GM18507 (cell line): ENCODE data around the gene PTPRN.
A peak's percentile ranks its signal among the peaks of the same experiment; 100 is the strongest.

ENCODE experiments used
- DNase-seq: peaks from one replicate; pipeline ENCODE4 v3.0.0; 2011; ENCODE audit warnings: low read depth; ENCODE audit not compliant: insufficient read length; ENCODE audit errors: extremely low spot score
- FAIRE-seq: peaks from 2 replicates; lab custom pipeline; 2011; peaks lifted over from hg19 to GRCh38; lab: Jason Lieb, UNC

The PTPRN gene

DNA sequence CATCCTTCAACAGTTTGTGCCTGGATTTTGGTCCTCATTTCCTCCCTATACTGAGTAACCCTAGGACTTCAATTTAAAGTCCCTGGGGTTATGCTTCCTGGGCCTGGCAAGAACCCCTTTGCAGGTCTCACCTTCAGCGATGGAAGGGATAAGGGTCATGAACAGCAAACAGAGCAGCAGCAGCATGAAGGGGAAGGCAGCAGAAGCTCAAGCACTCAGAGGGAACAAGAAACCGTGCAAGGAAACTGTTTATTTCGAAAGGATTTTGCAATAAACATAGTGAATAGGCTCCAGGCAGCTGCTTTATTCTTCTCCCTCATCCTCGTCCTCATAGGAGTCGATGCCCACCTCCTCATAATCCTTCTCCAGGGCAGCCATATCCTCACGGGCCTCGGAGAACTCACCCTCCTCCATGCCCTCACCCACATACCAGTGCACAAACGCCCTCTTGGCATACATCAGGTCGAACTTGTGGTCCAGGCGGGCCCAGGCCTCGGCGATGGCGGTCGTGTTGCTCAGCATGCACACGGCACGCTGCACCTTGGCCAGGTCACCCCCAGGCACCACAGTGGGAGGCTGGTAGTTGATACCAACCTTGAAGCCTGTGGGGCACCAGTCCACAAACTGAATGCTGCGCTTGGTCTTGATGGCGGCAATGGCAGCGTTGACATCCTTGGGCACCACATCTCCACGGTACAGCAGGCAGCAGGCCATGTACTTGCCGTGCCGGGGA is 59.0 kb downstream of the PTPRN start:
- FAIRE-seq = no peak
- DNase-seq = no peak

DNA sequence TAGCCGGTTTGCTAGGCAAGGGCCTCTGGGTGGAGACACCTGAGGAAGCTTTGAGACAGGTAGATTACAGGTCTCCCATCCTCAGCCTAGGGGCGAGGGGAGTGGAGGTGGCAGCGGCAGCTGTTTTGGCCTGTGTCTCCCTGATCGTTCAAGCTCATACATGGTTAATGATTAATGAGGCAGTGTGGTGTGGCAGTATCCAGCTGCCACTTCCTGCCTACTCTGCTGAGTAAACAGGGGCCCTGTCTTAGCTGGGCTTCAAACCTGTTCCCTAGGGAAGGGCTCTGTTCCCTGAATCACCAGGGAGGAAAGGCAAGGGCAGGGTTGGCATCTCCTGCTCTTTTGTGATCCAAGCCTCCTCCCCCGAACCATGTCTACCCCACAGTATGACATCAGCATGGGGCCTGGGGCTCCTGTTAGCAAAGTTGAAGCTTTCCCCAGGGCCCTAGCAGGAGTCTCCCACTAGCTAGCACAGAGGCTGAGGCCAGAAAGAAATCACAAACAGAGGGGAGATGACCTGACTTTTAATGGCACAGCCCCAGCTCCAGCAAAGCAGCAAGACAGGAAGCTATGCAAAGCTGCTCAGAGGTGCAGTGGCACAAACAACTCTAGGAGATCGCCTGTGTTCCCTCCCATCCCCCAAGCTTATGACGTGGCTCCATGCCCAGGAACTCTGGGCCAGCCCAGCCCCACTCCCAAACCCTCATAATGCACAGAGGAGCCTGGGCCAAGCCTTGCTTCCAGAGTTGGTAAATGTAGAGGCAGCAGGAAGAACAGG is 59.8 kb downstream of the PTPRN start:
- FAIRE-seq = peak; percentile 82
- no peak for DNase-seq

DNA sequence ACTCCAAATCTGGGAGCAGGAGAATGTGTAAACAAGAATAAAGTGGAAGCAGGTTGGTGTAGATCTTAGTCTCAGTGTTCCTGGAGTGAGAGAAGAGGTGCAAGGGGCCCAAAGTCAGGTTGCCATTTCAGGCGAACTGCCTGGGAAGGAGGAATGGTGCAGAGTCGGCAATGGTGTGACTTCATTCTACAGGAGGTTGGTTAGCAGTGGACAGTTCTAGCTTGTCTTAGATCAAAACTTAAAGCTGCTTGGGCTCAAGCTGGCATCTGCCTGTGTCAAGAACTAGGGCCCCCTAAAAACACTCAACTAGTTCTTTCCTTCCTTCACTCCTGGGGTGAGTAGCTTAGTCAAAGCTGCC is 60.4 kb downstream of the PTPRN start:
- DNase-seq (no peak), FAIRE-seq (no peak)

DNA sequence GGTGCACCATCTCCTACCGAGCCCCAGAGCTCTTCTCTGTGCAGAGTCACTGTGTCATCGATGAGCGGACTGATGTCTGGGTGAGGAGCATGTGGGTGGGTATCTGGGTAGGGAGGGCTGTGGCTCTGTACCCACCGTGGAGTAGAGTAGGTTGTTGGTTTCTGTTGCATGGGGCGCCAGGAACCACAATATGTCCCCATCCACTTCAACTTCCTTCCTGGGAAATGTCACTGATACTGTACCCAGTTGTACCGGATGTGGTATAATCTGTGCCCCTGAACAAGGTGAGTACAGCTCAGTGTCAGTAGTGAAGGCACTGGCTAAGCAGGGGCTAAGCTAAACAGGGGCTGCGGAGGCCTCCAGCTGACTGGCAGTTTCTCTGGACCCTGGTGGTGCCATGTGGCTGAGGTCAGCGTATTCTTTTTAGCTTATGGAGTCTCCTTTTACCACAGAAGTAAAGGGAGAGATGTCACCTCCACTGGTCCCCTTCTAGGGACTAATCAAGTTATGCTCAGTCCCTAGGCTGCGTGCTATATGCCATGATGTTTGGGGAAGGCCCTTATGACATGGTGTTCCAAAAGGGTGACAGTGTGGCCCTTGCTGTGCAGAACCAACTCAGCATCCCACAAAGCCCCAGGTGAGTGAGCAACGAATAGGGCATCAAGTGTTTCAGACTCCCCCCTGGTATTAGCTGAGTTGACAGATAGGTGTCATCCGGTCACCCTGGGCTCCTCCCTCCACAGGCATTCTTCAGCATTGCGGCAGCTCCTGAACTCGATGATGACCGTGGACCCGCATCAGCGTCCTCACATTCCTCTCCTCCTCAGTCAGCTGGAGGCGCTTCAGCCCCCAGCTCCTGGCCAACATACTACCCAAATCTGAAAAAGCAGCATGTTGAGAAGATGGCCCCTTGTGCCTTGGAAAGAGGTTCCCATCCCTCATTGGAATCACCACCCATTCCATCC is 61.2 kb downstream of the PTPRN start:
- FAIRE-seq = no peak
- no peak for DNase-seq

DNA sequence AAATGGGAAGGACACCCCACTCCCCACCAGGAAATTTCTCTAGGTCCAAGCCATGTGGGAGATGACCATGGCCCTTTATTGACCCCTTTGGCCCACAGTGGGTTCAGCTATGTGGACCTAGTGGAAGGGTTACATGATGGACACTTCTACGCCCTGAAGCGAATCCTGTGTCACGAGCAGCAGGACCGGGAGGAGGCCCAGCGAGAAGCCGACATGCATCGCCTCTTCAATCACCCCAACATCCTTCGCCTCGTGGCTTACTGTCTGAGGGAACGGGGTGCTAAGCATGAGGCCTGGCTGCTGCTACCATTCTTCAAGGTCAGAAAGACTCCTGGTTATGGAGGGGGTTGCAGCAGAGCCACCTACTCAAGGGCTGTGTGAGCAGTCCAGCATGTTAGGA is 62.6 kb downstream of the PTPRN start:
- no peak for DNase-seq
- no peak for FAIRE-seq

DNA sequence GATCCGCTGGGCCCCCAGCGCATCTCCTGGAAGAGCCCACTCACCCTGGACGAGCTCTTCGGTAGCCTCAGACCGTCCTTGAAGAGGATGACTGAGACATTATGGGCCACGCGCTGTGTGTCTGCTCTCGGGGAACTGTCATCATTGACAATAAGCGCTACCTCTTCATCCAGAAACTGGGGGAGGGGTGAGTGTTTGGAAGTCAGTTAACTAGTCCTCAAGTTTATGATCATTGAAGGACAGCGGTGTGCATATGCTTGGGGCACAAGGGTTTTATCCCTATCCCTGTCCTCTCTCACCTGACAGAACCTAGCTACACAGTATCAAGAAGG is 63.3 kb downstream of the PTPRN start:
- FAIRE-seq = no peak

DNA sequence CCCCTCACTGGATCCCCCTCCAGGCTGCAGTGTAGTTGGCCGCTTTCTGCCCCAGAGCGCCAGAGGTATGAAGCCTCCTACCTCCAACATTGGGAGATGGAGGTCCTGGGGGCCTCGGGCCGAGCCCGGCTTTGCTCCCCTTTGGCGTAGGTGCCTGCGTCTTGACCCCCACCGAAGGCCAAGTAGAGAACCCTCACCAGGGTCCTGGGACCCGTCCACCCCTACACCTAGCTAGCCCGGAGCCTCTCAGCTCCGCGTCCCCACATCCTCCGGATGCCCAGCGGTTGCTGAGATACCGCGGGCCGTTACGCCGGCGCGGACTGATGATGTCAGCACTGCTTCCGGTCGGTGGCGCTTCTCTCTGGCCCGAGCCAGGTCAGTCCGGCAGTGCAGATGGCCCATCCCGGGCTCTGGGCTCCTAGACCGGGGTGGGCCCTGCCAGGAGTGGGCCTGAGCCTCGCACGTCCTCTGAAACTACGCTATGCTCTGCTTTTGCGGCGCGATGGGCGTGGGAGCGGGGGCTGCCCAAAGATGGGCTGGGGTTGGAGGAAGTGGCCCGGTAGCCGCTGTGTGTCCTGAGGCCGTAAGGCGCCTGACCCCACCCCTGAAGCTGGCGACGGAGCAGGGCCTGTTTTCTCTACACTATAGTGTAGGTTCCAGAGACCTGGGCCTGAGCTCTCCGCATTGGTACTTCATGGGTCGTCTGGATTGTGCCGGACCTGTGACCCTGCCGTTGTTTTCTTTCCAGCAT is 63.9 kb downstream of the PTPRN start, which contains the start of the genes GLB1L and STK16:
GLB1L (minus strand) TSS at position 297 of the 751 bp plus-strand sequence. CDS start 1,871 bp downstream, outside the sequence.
STK16 (plus strand) TSS at position 332 of the 751 bp plus-strand sequence. CDS start 521 bp downstream, outside the sequence.
- DNase-seq (peak; percentile 94), FAIRE-seq (peak; percentile 94)

More for the DNA sequence above, 63.3 kb downstream of the PTPRN start:
- no peak for DNase-seq

DNA sequence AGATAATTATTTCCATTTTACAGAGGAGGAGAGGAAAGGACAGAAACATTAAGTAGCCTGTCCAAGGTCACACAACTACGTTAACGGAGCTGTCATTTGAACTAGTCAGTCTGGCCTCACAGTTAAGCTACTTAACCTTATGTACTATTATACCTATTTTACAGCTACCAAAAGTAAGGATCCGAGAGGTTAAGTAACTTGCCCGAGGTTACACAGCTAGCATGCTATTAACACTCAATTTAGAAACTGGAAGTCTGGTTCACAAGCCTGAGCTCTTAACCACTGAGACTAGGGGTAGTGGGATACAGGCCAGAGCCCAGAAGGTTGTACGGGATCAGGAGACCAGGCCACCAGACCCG is 64.4 kb downstream of the PTPRN start:
- FAIRE-seq (no peak), DNase-seq (no peak)

DNA sequence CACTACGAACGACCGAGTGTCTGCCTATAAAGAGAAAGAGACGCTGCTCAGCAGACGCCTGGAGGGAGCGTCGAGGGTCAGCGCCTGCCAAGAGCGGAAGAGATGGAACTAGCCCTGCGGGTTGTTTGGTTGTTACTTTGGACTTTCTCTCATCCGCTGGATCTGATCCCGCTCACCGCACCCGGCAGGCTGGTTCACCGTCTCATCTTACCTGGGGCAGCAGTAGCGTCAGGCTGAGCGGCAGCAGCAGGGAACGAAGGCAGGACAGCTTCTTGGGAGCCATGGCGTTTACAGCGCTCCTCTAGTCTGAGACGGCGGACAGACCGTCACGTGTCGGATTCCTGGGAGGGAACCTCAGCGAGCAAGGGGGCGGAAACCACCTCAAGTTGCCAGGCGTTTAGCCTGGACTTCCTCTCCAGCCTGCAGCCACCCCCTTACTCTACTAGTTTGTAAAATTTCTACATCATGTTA is 65.9 kb downstream of the PTPRN start:
- FAIRE-seq (no peak), DNase-seq (no peak)
